OCI-LY7 (cell line): ENCODE measurements around the gene ADAM11. TPM values are rescaled to one million over a fixed set of nuclear protein-coding genes. Genes with fewer than 3 reads are reported as not detected.

Experiments used
- BruUV-seq: library from RNA; stranded (reverse); fragments of 400-500 nt; replicated peaks from 2 replicates; lab custom pipeline; 2021; lab: Mats Ljungman, UMichigan
- CTCF ChIA-PET: fragments of 300-600 bp; sonication (Branson Sonifier 250); formaldehyde crosslinking; loops from one replicate; lab custom pipeline; 2022; ENCODE audit warnings: antibody characterized with exemption; ENCODE audit not compliant: unreplicated experiment; lab: Charles Lee
- POLR2A ChIA-PET: fragments of 300-600 bp; sonication (Branson Sonifier 250); formaldehyde crosslinking; loops from one replicate; lab custom pipeline; 2022; ENCODE audit warnings: antibody characterized with exemption; lab: Charles Lee
- DNase-seq: peaks from one replicate; pipeline ENCODE4 v3.0.0-alpha.2; 2015; ENCODE audit warnings: low spot score
- H2AFZ ChIP-seq: fragments of 200-600 bp; sonication (generic), shearing (Covaris generic); 2 replicates; pipeline ENCODE4 v1.6.1; 2014; ENCODE audit warnings: mild to moderate bottlenecking, antibody characterized with exemption, low read length, moderate library complexity
- H3K27ac ChIP-seq: fragments of 200-600 bp; sonication (generic); 2 replicates; pipeline ENCODE4 v1.5.1; 2014; ENCODE audit warnings: mixed run types, low read depth, mild to moderate bottlenecking, moderate library complexity, low read length, inconsistent platforms; ENCODE audit not compliant: poor library complexity, severe bottlenecking
- H3K36me3 ChIP-seq: fragments of 200-600 bp; sonication (generic); 2 replicates; pipeline ENCODE4 v1.6.1; 2014; ENCODE audit warnings: mild to moderate bottlenecking, antibody characterized with exemption, low read length, moderate library complexity, mixed read lengths; ENCODE audit not compliant: insufficient read depth
- H3K4me1 ChIP-seq: fragments of 200-600 bp; sonication (generic); 2 replicates; pipeline ENCODE4 v1.5.1; 2014; ENCODE audit warnings: mild to moderate bottlenecking, low read length; ENCODE audit not compliant: insufficient read depth, poor library complexity, severe bottlenecking
- H3K4me2 ChIP-seq: fragments of 200-600 bp; sonication (generic); 2 replicates; pipeline ENCODE4 v1.6.1; 2014; ENCODE audit warnings: mild to moderate bottlenecking, low read length
- H3K4me3 ChIP-seq: fragments of 200-600 bp; sonication (generic); 2 replicates; pipeline ENCODE4 v1.5.1; 2014; ENCODE audit warnings: mild to moderate bottlenecking, low read depth, low read length; ENCODE audit not compliant: poor library complexity, severe bottlenecking
- H3K79me2 ChIP-seq: fragments of 200-600 bp; sonication (generic); 2 replicates; pipeline ENCODE4 v1.6.1; 2016; ENCODE audit warnings: low read depth, mild to moderate bottlenecking, low read length, moderate library complexity, mixed read lengths; ENCODE audit not compliant: insufficient read depth
- H3K9me2 ChIP-seq: fragments of 200-600 bp; sonication (generic); 2 replicates; pipeline ENCODE4 v1.6.1; 2016; ENCODE audit warnings: mild to moderate bottlenecking, low read length, mixed read lengths; ENCODE audit not compliant: insufficient read depth
- H3K9me3 ChIP-seq: fragments of 200-600 bp; sonication (generic); 2 replicates; pipeline ENCODE4 v1.6.1; 2014; ENCODE audit warnings: mild to moderate bottlenecking, mixed run types, low read length, mixed read lengths
- H4K20me1 ChIP-seq: fragments of 200-600 bp; sonication (generic); 2 replicates; pipeline ENCODE4 v1.6.1; 2014; ENCODE audit warnings: mild to moderate bottlenecking, antibody characterized with exemption, low read length, moderate library complexity, mixed read lengths; ENCODE audit not compliant: insufficient read depth
- EZH2phosphoT487 ChIP-seq: fragments of 200-600 bp; sonication (generic); IDR thresholded peaks from 2 replicates; pipeline ENCODE4 v1.6.1; 2018; ENCODE audit warnings: low read depth, borderline replicate concordance, mild to moderate bottlenecking, mixed run types, antibody characterized with exemption, low read length, moderate library complexity, mixed read lengths
- intact Hi-C: fragments of 100-400 bp; cut with micrococcal nuclease; formaldehyde crosslinking; loops from one replicate; pipeline ENCODE4 v1.10.0; 2022; ENCODE audit not compliant: unreplicated experiment
- total RNA-seq, 2 experiments: library from RNA; depleted of rRNA in 1 of 2; stranded (reverse); fragments of >200 nt in 1 of 2; shearing (Covaris generic) in 1 of 2; gene quantifications; 2 replicates each; pipeline ENCODE4 v1.2.3, GENCODE V29; 2014 to 2022
- TF ChIP-seq, protein P1 (sequence below): fragments of 200-600 bp; sonication (generic); conservative IDR thresholded peaks from 2 replicates; pipeline ENCODE4 v1.5.1; 2014; ENCODE audit warnings: mild to moderate bottlenecking, antibody characterized with exemption, low read length, moderate library complexity, mixed read lengths

Gene ADAM11
- total RNA-seq, 2 experiments from 2014 or later = 1.1 to 3.3 TPM

DNA sequence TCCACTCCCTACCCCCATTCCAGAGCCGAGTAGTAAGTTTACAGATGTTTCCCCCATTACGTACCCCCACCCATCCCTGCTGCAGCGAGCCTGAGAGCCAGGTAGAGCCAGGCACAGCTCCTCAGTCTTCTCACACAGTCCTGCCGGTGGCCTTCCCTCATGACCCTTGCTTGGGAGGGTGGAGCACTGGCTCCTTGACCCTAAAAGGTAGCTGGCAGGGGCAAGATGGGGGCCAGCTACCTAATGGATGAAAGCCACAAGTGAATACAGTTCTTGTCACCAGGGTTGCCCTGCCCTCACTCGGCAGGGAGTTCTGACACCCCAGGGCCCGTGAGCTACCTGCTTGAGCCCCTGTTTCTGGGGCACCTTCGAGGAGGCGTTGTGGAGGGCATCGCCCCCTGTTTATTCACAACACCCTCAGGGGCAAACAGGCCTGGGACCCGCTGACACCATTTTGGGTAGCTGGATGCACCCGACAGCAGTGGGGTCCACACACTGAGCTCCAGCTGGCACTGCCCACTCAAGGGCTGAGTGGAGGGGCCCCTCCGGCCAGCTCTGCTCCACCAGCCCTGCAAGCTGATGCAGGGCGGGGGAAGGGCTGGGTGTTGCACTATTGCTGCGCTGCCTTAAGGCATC is 22.2 kb downstream of the ADAM11 start:
- POLR2A ChIA-PET = interaction anchor here (0.5 kb wide), 1 partner anchor 421 kb away, joined by 4 read pairs; no protein-coding TSS in a partner anchor
- peaks cover 15% of the 10 kb centered on the region for H3K4me1 ChIP-seq
- H2AFZ ChIP-seq = no peak overlapping the region
- DNase-seq = no peak
- no peaks in the 10 kb centered on the region for H4K20me1 ChIP-seq
- intact Hi-C loops = no loop called here
- CTCF ChIA-PET = interaction anchor here (0.6 kb wide), 1 partner anchor 49 kb away, joined by 3 read pairs; the partner anchor contains the start of gene GJC1
- H3K9me3 ChIP-seq = no peaks in the 10 kb centered on the region
- H3K4me3 ChIP-seq = no peak overlapping the region
- no peaks in the 10 kb centered on the region for H3K79me2 ChIP-seq
- no TSS peak for BruUV-seq
- no peak for TF ChIP-seq EZH2phosphoT487
- TF ChIP-seq, protein P1, sequence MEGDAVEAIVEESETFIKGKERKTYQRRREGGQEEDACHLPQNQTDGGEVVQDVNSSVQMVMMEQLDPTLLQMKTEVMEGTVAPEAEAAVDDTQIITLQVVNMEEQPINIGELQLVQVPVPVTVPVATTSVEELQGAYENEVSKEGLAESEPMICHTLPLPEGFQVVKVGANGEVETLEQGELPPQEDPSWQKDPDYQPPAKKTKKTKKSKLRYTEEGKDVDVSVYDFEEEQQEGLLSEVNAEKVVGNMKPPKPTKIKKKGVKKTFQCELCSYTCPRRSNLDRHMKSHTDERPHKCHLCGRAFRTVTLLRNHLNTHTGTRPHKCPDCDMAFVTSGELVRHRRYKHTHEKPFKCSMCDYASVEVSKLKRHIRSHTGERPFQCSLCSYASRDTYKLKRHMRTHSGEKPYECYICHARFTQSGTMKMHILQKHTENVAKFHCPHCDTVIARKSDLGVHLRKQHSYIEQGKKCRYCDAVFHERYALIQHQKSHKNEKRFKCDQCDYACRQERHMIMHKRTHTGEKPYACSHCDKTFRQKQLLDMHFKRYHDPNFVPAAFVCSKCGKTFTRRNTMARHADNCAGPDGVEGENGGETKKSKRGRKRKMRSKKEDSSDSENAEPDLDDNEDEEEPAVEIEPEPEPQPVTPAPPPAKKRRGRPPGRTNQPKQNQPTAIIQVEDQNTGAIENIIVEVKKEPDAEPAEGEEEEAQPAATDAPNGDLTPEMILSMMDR = no peak
- H3K4me2 ChIP-seq = no peak overlapping the region
- no peaks in the 10 kb centered on the region for H3K9me2 ChIP-seq
- H3K27ac ChIP-seq = no peak overlapping the region
- no peaks in the 10 kb centered on the region for H3K36me3 ChIP-seq

GRCh38 chr17:44781551-44782325 is 22.9 kb downstream of the ADAM11 start:
- Histone ChIP-seq H3K9me3 (no peaks in the 10 kb centered on the region), H2AFZ (no peak overlapping the region), H4K20me1 (no peaks in the 10 kb centered on the region), H3K9me2 (no peaks in the 10 kb centered on the region), H3K27ac (no peak overlapping the region), H3K36me3 (no peaks in the 10 kb centered on the region), H3K4me3 (no peak overlapping the region), H3K4me2 (no peak overlapping the region), H3K79me2 (no peaks in the 10 kb centered on the region), H3K4me1 (peaks cover 9% of the 10 kb centered on the region)
- ChIA-PET CTCF (interaction anchor here (0.6 kb wide), 1 partner anchor 48 kb away, joined by 3 read pairs; the partner anchor contains the start of gene GJC1), POLR2A (interaction anchor here (0.5 kb wide), 1 partner anchor 186 kb away, joined by 4 read pairs; the partner anchor contains the start of gene C1QL1)
- no peak for DNase-seq
- TF ChIP-seq EZH2phosphoT487 = no peak
- TF ChIP-seq, protein P1 = no peak
- intact Hi-C loops = no loop called here
- no TSS peak for BruUV-seq
